ENCODE results near the gene TUFT1.

TUFT1 gene

GRCh38 chr1:151612501-151613281 is 72.6 kb downstream of the TUFT1 start:
- Histone ChIP-seq H3K36me3 (ENCODE audit: control insufficient read depth in 2 of 2, insufficient read depth in 1 of 2, low read length in 2 of 2) (peaks cover 0 to 7% of the 10 kb centered on the region in 2 experiments; a peak in 2 of 3 replicates), H3K9me3 (ENCODE audit: control insufficient read depth, insufficient read depth, low read depth, low read length) (no peaks in the 10 kb centered on the region), H3K4me1 (ENCODE audit: control insufficient read depth, insufficient read depth, low read length) (peaks cover 20% of the 10 kb centered on the region), H3K27ac (ENCODE audit: extremely low read depth, low read depth, low read length) (peak overlapping the region; percentile 79; the same call in 1 of the 2 replicates), H3K4me3 (ENCODE audit: low read depth, low read length) (peak overlapping the region; percentile 97)
- CTCF ChIA-PET = no interaction called here
- POLR2A ChIA-PET = interaction anchor here (0.6 to 1.5 kb wide), 5 partner anchors 7 to 186 kb away, joined by 3 to 8 read pairs (median 5); partner anchors contain the start of gene TUFT1
- TF ChIP-seq ZNF830 (tag by site-specific recombination; IDR thresholded peaks at IDR 0.05; ENCODE audit: low read depth) = no peak
- no peak for TF ChIP-seq ZNF596 (tag by site-specific recombination; IDR thresholded peaks at IDR 0.05)
- no peak for TF ChIP-seq RBAK (tag by site-specific recombination; IDR thresholded peaks at IDR 0.05)
- TF ChIP-seq PRDM1 (tag by site-specific recombination; IDR thresholded peaks at IDR 0.05) = no peak
- TF ChIP-seq ZBTB1 (tag by site-specific recombination; IDR thresholded peaks at IDR 0.05) = 0 out of 2 replicates have a peak, but pooled peaks have one; percentile 1
- TF ChIP-seq KLF9 (tag by site-specific recombination; IDR thresholded peaks at IDR 0.05; ENCODE audit: low read depth) = 0 out of 2 replicates have a peak, but pooled peaks have one; percentile 28
- TF ChIP-seq EGR2 (tag by site-specific recombination; IDR thresholded peaks at IDR 0.05; ENCODE audit: low read depth) = peak; percentile 72
- TF ChIP-seq SCRT2 (tag by site-specific recombination; IDR thresholded peaks at IDR 0.05) = no peak
- no peak for TF ChIP-seq ZNF239 (tag by site-specific recombination; IDR thresholded peaks at IDR 0.05)
- TF ChIP-seq, protein P1, sequence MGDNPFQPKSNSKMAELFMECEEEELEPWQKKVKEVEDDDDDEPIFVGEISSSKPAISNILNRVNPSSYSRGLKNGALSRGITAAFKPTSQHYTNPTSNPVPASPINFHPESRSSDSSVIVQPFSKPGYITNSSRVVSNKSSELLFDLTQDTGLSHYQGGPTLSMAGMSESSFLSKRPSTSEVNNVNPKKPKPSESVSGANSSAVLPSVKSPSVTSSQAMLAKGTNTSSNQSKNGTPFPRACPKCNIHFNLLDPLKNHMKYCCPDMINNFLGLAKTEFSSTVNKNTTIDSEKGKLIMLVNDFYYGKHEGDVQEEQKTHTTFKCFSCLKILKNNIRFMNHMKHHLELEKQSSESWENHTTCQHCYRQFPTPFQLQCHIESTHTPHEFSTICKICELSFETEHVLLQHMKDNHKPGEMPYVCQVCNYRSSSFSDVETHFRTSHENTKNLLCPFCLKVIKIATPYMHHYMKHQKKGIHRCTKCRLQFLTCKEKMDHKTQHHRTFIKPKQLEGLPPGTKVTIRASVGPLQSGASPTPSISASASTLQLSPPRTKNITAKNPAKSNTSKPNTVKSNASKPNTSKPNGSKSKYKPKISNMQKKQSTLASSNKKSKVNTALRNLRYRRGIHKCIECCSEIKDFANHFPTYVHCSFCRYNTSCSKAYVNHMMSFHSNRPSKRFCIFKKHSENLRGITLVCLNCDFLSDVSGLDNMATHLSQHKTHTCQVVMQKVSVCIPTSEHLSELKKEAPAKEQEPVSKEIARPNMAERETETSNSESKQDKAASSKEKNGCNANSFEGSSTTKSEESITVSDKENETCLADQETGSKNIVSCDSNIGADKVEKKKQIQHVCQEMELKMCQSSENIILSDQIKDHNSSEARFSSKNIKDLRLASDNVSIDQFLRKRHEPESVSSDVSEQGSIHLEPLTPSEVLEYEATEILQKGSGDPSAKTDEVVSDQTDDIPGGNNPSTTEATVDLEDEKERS (tag by site-specific recombination; IDR thresholded peaks at IDR 0.05) = no peak
- no peak for TF ChIP-seq YY2 (tag by site-specific recombination; IDR thresholded peaks at IDR 0.05)
- TF ChIP-seq ZBTB10 (tag by site-specific recombination; IDR thresholded peaks at IDR 0.05) = peak; percentile 38; the same call in 1 of the 2 replicates
- TF ChIP-seq SP2 (tag by site-specific recombination; IDR thresholded peaks at IDR 0.05) = peak; percentile 63
- no peak for TF ChIP-seq ZNF561 (tag by site-specific recombination; IDR thresholded peaks at IDR 0.05; ENCODE audit: borderline replicate concordance)
- TF ChIP-seq ZNF513 (tag by site-specific recombination; IDR thresholded peaks at IDR 0.05) = no peak
- TF ChIP-seq ZFP37 (tag by site-specific recombination; IDR thresholded peaks at IDR 0.05) = no peak
- TF ChIP-seq KLF8 (tag by site-specific recombination; IDR thresholded peaks at IDR 0.05) = peak; percentile 44; the same call in 1 of the 2 replicates
- peak; percentile 87 for TF ChIP-seq PATZ1 (tag by site-specific recombination; IDR thresholded peaks at IDR 0.05)
- no peak for TF ChIP-seq ZNF501 (tag by site-specific recombination; IDR thresholded peaks at IDR 0.05)
- no peak for TF ChIP-seq ZNF146 (tag by site-specific recombination; IDR thresholded peaks at IDR 0.05)
- no peak for TF ChIP-seq ZNF221 (tag by site-specific recombination; IDR thresholded peaks at IDR 0.05; ENCODE audit: borderline replicate concordance)
- peak; percentile 7; the same call in 1 of the 2 replicates for TF ChIP-seq ZNF629 (tag by site-specific recombination; IDR thresholded peaks at IDR 0.05)
- TF ChIP-seq ZFHX2 (tag by site-specific recombination; conservative IDR thresholded peaks at IDR 0.05) = peak; percentile 64
- TF ChIP-seq ZNF302 (tag by site-specific recombination; IDR thresholded peaks at IDR 0.05; ENCODE audit: low read depth) = no peak
- peak; percentile 47; the same call in 1 of the 2 replicates for TF ChIP-seq ZBTB7A (tag by site-specific recombination; IDR thresholded peaks at IDR 0.05; ENCODE audit: low read depth)
- TF ChIP-seq ZNF660 (tag by site-specific recombination; IDR thresholded peaks at IDR 0.05) = no peak
- TF ChIP-seq ZNF585B (tag by site-specific recombination; IDR thresholded peaks at IDR 0.05) = no peak
